Stomach smooth muscle (tissue), 2 donors: Measurements from ENCODE around the gene UGP2.
"Not testable (repeated sequence)": the region's sequence is repeated elsewhere in the genome, so short reads cannot be mapped to it uniquely, and the experiment has no call there.

Source experiments
- H3K27ac ChIP-seq: one replicate; pipeline ENCODE4 v1.7.0; 2013; ENCODE audit warnings: mild to moderate bottlenecking, low read length, inconsistent platforms
- H3K27me3 ChIP-seq, 2 donors: one replicate each; pipeline ENCODE4 v1.7.0; 2013; ENCODE audit warnings: low read length in 2 of 2; ENCODE audit not compliant: insufficient read depth in 2 of 2, control insufficient read depth in 1 of 2
- H3K36me3 ChIP-seq, 2 donors: one replicate each; pipeline ENCODE4 v1.7.0; 2013; ENCODE audit warnings: low read length in 2 of 2; ENCODE audit not compliant: control insufficient read depth in 2 of 2, insufficient read depth in 2 of 2
- H3K4me1 ChIP-seq: one replicate; pipeline ENCODE4 v1.7.0; 2013; ENCODE audit warnings: low read length; ENCODE audit not compliant: control insufficient read depth, insufficient read depth
- H3K4me3 ChIP-seq, 2 donors: one replicate each; pipeline ENCODE4 v1.7.0; 2013; ENCODE audit warnings: low read length in 2 of 2
- H3K9ac ChIP-seq, 2 donors: one replicate each; pipeline ENCODE4 v1.7.0; 2013; ENCODE audit warnings: low read length in 2 of 2, mild to moderate bottlenecking in 1 of 2
- H3K9me3 ChIP-seq, 2 donors: one replicate each; pipeline ENCODE4 v1.7.0; 2013; ENCODE audit warnings: low read length in 2 of 2; ENCODE audit not compliant: control insufficient read depth in 2 of 2
- donor health status: healthy.
- donor health status: Pancreatic carcinoma.

Gene UGP2

DNA sequence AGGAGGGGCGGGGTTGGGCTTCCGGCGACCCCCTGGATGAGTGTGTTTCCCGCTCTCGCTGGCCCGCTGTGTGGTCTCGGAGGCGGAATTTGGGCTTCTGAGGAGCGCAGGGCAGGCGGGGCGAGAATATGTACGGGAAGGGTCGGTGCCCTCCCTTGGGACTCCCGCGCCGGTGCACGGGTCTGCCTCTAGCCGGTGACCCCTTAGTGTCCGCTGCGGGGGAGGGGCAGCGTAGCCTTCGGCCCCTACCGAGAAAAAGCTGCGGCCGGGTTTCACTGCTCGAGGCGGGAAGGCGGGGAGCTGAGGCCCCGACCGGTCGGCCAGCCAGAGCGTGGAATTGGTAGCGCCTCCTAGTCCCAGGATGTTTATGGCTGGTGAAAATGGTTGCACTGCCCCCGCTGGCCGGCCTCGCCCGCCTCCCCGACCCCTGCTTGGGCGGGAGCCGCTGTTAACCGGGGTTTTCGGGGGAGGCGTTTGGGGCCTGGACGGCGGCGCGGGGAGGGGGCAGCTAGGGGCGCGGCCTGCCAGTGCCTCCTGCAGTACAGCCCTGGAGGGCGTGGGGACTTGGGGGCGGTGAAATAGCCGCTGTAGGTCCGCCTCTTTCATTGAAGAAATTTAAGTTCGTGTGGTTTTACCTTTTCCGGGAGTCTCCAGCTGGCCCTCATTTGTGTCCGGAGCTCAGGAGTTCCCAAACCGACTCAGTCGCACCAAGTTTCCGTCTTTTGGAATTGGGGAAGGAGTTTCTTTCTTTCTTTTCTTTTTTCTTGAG is at the start of gene UGP2:
Gene UGP2, plus strand, starts transcription at position 643 of the 769 bp plus-strand sequence. CDS start 290 bp downstream, outside the sequence.
- Histone ChIP-seq H3K27ac (peak within 1 kb of the TSS; percentile 92), H3K27me3 (no peaks in the 10 kb centered on the region), H3K4me3 (peak within 1 kb of the TSS; percentile 83 to 92), H3K36me3 (no peaks in the 10 kb centered on the region), H3K9ac (peak within 1 kb of the TSS; percentile 91 to 96), H3K9me3 (no peaks in the 10 kb centered on the region), H3K4me1 (peaks cover 5% of the 10 kb centered on the region)

DNA sequence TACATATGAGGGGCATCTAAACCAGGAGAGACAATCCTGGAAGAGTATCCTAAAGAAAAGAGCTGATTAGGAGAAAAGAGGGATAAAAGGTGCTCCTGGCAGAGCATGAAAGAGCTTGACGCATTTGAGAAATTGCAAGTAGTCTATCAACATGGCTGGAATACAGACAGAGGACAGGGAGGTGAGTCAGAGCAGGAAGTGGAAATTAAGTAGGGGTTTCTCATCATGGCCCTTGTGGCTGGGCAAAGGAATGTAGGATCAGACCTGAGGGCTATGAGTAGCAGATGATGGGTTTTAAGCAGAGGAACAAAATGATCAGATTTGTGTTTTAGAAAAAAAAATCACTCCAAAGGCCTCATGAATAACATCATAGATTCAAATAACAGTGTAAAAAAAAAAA is 49.2 kb upstream of the UGP2 start:
- Histone ChIP-seq H3K36me3 (no peaks in the 10 kb centered on the region), H3K4me1 (no peaks in the 10 kb centered on the region), H3K27me3 (no peaks in the 10 kb centered on the region), H3K9ac (no peak overlapping the region), H3K4me3 (no peak overlapping the region), H3K9me3 (no peaks in the 10 kb centered on the region), H3K27ac (no peak overlapping the region)

DNA sequence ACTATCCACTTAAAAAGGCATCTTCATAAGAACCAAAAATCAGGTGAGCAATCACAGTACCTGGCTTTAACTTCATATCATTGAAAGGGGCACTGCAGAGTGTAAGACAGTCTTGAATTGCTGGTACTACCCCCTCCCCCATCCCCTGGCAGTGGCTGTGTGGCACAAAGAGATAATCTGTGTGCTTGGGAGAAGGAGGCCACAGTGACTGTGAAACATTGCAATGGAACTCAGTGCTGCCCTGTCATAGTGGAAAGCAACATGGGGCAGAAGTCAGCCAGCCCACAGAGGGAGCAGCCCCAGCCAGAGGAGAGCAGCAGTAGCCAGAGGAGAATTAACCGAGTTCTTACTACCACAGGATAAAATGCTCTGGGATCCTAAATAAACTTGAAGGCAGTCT is 45.3 kb upstream of the UGP2 start:
- Histone ChIP-seq H3K9me3 (no peaks in the 10 kb centered on the region), H3K36me3 (no peaks in the 10 kb centered on the region), H3K27ac (no peak overlapping the region), H3K27me3 (no peaks in the 10 kb centered on the region), H3K4me1 (no peaks in the 10 kb centered on the region), H3K9ac (no peak overlapping the region), H3K4me3 (no peak overlapping the region)

- Histone ChIP-seq H3K27ac (no peak overlapping the region), H3K4me1 (no peaks in the 10 kb centered on the region), H3K4me3 (no peak overlapping the region), H3K36me3 (no peaks in the 10 kb centered on the region), H3K9ac (no peak overlapping the region), H3K27me3 (no peaks in the 10 kb centered on the region), H3K9me3 (no peaks in the 10 kb centered on the region)
Measured at GRCh38 chr2:63796796-63797195, 44.9 kb upstream of the UGP2 start.

DNA sequence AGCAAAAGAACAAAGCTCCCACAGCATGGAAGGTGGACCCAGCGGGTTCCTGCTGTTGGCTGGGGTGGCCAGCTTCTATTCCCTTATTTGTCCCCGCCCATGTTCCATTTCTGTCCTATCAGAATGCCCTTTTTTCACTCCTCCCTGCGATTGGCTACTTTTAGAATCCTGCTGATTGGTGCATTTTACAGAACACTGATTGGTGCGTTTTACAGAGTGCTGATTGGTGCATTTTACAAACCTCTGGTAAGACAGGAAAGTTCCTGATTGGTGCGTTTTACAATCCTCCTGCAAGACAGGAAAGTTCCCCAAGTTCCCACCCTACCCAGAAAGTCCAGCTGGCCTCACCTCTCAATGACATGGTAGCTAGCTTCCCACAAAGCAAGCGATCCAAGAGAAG is 40.2 kb upstream of the UGP2 start:
- Histone ChIP-seq H3K4me1 (no peaks in the 10 kb centered on the region), H3K27ac (no peak overlapping the region), H3K9me3 (no peaks in the 10 kb centered on the region), H3K9ac (no peak overlapping the region), H3K27me3 (no peaks in the 10 kb centered on the region), H3K4me3 (no peak overlapping the region), H3K36me3 (no peaks in the 10 kb centered on the region)

- no peaks in the 10 kb centered on the region for H3K27me3 ChIP-seq
- no peaks in the 10 kb centered on the region for H3K4me1 ChIP-seq
- H3K36me3 ChIP-seq, result no peaks in the 10 kb centered on the region
- H3K9me3 ChIP-seq, result no peaks in the 10 kb centered on the region
- H3K4me3 ChIP-seq, result no peak overlapping the region
- no peak overlapping the region for H3K9ac ChIP-seq
- no peak overlapping the region for H3K27ac ChIP-seq
Measured at GRCh38 chr2:63805412-63805811, 36.3 kb upstream of the UGP2 start.

DNA sequence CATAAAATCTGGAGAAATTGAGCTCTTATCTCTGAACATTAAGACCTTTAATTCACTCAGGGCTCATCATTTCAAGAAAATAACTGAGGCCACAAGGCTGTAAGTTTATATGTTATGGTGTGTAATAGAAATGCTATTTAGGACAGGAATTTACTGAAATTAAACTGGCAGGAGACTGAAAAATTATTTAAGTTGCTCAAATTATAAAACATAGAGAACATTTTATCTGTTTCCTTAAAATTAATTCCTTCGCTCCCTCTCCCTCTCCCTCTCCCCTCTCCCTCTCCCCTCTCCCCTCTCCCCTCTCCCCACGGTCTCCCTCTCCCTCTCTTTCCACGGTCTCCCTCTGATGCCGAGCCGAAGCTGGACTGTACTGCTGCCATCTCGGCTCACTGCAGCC is 33.7 kb upstream of the UGP2 start:
- H3K36me3 ChIP-seq, H3K4me1 ChIP-seq, H3K9me3 ChIP-seq, H3K9ac ChIP-seq, H3K4me3 ChIP-seq, H3K27ac ChIP-seq, H3K27me3 ChIP-seq: not testable (repeated sequence)

DNA sequence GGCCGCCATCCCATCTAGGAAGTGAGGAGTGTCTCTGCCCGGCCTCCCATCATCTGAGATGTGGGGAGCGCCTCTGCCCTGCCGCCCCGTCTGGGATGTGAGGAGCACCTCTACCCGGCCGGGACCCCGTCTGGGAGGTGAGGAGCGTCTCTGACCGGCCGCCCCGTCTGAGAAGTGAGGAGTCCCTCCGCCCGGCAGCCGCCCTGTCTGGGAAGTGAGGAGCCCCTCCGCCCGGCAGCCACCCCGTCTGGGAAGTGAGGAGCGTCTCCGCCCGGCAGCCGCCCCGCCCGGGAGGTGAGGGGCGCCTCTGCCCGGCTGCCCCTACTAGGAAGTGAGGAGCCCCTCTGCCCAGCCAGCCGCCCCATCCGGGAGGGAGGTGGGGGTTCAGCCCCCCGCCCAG is 32.8 kb upstream of the UGP2 start:
- H3K36me3 ChIP-seq, H3K27me3 ChIP-seq, H3K27ac ChIP-seq, H3K9me3 ChIP-seq, H3K4me1 ChIP-seq, H3K4me3 ChIP-seq, H3K9ac ChIP-seq: not testable (repeated sequence)

GRCh38 chr2:63811063-63811462 is 30.6 kb upstream of the UGP2 start:
- no peaks in the 10 kb centered on the region for H3K9me3 ChIP-seq
- no peaks in the 10 kb centered on the region for H3K36me3 ChIP-seq
- no peak overlapping the region for H3K27ac ChIP-seq
- no peaks in the 10 kb centered on the region for H3K4me1 ChIP-seq
- H3K9ac ChIP-seq, result no peak overlapping the region
- no peak overlapping the region for H3K4me3 ChIP-seq
- H3K27me3 ChIP-seq, result no peaks in the 10 kb centered on the region

GRCh38 chr2:63811870-63812269 is 29.8 kb upstream of the UGP2 start:
- not testable (repeated sequence) for H3K27me3 ChIP-seq, H3K4me3 ChIP-seq, H3K4me1 ChIP-seq, H3K9ac ChIP-seq, H3K27ac ChIP-seq, H3K36me3 ChIP-seq, H3K9me3 ChIP-seq

- H3K9ac ChIP-seq, result no peak overlapping the region
- no peaks in the 10 kb centered on the region for H3K4me1 ChIP-seq
- no peaks in the 10 kb centered on the region for H3K36me3 ChIP-seq
- H3K9me3 ChIP-seq, result no peaks in the 10 kb centered on the region
- no peaks in the 10 kb centered on the region for H3K27me3 ChIP-seq
- H3K4me3 ChIP-seq, result no peak overlapping the region
- H3K27ac ChIP-seq, result no peak overlapping the region
Measured at GRCh38 chr2:63814114-63814513, 27.6 kb upstream of the UGP2 start.
